ENCODE data around the gene SLC15A3.
"Not testable (repeated sequence)": the region's sequence is repeated elsewhere in the genome, so short reads cannot be mapped to it uniquely, and the experiment has no call there.

SLC15A3 gene

GRCh38 chr11:60974726-60975125 is 22.8 kb upstream of the SLC15A3 start:
- DNase-seq (ENCODE audit: low read depth): no peak

- DNase-seq (ENCODE audit: low read depth): not testable (repeated sequence)
Measured at GRCh38 chr11:60974316-60974715, 22.3 kb upstream of the SLC15A3 start.

- DNase-seq (ENCODE audit: low read depth): no peak
Measured at GRCh38 chr11:60973699-60974098, 21.7 kb upstream of the SLC15A3 start.

GRCh38 chr11:60972182-60973030 is 20.4 kb upstream of the SLC15A3 start:
- no peak for DNase-seq (ENCODE audit: low read depth)

GRCh38 chr11:60971520-60971919 is 19.5 kb upstream of the SLC15A3 start, which contains the start of gene CD6:
Gene CD6 (plus strand): TSS chr11:60971680. CDS start chr11:60971866, 186 bp downstream.
- no peak for DNase-seq (ENCODE audit: low read depth)

- DNase-seq (ENCODE audit: low read depth): no peak
Measured at GRCh38 chr11:60970890-60971289, 18.9 kb upstream of the SLC15A3 start.

- peak; percentile 60 for DNase-seq (ENCODE audit: low read depth)
Measured at GRCh38 chr11:60970369-60970774, 18.4 kb upstream of the SLC15A3 start.

GRCh38 chr11:60968223-60968622 is 16.2 kb upstream of the SLC15A3 start:
- no peak for DNase-seq (ENCODE audit: low read depth)

GRCh38 chr11:60966890-60967289 is 14.9 kb upstream of the SLC15A3 start:
- no peak for DNase-seq (ENCODE audit: low read depth)

- no peak for DNase-seq (ENCODE audit: low read depth)
Measured at GRCh38 chr11:60964801-60965200, 12.8 kb upstream of the SLC15A3 start.

GRCh38 chr11:60960405-60960804 is 8.4 kb upstream of the SLC15A3 start:
- DNase-seq (ENCODE audit: low read depth): no peak

- DNase-seq (ENCODE audit: low read depth): peak; percentile 50
Measured at GRCh38 chr11:60959431-60959830, 7.5 kb upstream of the SLC15A3 start.

GRCh38 chr11:60957188-60957587 is 5.2 kb upstream of the SLC15A3 start:
- DNase-seq (ENCODE audit: low read depth): peak; percentile 32

GRCh38 chr11:60955571-60955970 is 3.6 kb upstream of the SLC15A3 start:
- no peak for DNase-seq (ENCODE audit: low read depth)

GRCh38 chr11:60954421-60954820 is 2.4 kb upstream of the SLC15A3 start:
- DNase-seq (ENCODE audit: low read depth): no peak

GRCh38 chr11:60953781-60954180 is 1.8 kb upstream of the SLC15A3 start:
- DNase-seq (ENCODE audit: low read depth): peak; percentile 49

GRCh38 chr11:60952742-60953170 is 780 bp upstream of the SLC15A3 start:
- DNase-seq (ENCODE audit: low read depth): no peak

GRCh38 chr11:60951606-60951903 is 421 bp downstream of the SLC15A3 start:
- DNase-seq (ENCODE audit: low read depth): no peak

- no peak for DNase-seq (ENCODE audit: low read depth)
Measured at GRCh38 chr11:60950933-60951605, 907 bp downstream of the SLC15A3 start.

- no peak for DNase-seq (ENCODE audit: low read depth)
Measured at GRCh38 chr11:60950024-60950423, 2.0 kb downstream of the SLC15A3 start.

GRCh38 chr11:60948250-60948649 is 3.7 kb downstream of the SLC15A3 start:
- DNase-seq (ENCODE audit: low read depth): no peak

- DNase-seq (ENCODE audit: low read depth): no peak
Measured at GRCh38 chr11:60947700-60948099, 4.3 kb downstream of the SLC15A3 start.

GRCh38 chr11:60946601-60947264 is 5.2 kb downstream of the SLC15A3 start:
- DNase-seq (ENCODE audit: low read depth): no peak

Measured in ELR (cell line).